T-helper 2 cell treated with Interferon-gamma antibody and Interleukin-4, amounts not matched to agents 5 μg/mL and 100 μg/mL, for 36 hours (primary cell): Measurements from ENCODE around the gene TMED1.

Source experiments
- DNase-seq: peaks from one replicate; pipeline ENCODE4 v3.0.0; 2021; ENCODE audit warnings: low spot score
- H3K27ac Mint-ChIP-seq: one replicate; pipeline ENCODE4 v1.8.0; 2021; ENCODE audit warnings: mild to moderate bottlenecking, mixed read lengths
- H3K27me3 Mint-ChIP-seq: one replicate; pipeline ENCODE4 v1.8.0; 2021; ENCODE audit warnings: low read depth, mixed read lengths
- H3K36me3 Mint-ChIP-seq: one replicate; pipeline ENCODE4 v1.8.0; 2021; ENCODE audit warnings: low read depth, mixed read lengths
- H3K4me1 Mint-ChIP-seq: one replicate; pipeline ENCODE4 v1.8.0; 2021; ENCODE audit warnings: low read depth, mixed read lengths
- H3K4me3 Mint-ChIP-seq: one replicate; pipeline ENCODE4 v1.8.0; 2022; ENCODE audit warnings: mild to moderate bottlenecking, moderate library complexity, mixed read lengths
- H3K9me3 Mint-ChIP-seq: one replicate; pipeline ENCODE4 v1.8.0; 2021; ENCODE audit warnings: mixed read lengths

TMED1 gene

DNA sequence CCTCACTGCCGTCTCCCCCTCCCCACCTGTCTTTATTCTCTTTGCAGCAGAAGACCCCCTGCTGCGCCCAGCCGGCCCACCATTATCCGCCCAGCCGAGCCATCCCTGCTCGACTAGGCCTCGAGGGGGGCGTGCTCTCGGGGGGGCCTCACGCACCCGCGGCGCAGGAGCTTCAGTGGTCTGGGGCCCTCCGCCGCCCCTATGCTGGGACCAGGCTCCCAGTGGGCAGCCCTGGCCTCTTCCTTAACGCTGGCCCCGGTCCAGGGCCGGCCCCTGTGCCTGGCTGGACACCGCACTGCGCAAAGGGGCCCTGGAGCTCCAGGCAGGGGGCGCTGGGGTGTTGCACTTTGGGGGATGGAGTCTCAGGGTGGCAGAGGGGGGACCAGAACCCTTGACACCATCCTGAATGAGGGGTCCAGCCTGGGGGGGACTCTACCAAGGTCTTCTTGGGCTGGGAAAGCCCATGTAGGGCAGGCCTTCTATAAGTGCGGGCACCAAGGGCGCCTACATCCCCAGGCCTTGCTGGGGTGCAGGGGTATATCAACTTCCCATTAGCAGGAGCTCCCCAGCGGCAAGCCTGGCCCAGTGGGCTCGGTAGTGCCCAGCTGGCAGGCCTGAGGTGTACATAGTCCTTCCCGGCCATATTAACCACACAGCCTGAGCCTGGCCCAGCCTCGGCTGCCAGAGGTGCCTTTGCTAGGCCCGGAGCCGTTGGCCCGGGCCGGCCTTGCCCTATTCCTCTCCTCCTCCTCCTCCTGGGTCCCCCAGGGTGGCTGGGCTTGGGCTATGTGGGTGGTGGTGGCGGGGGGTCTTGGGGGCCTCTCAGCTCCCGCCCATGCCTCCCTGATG lies 4.9 kb downstream of the TMED1 start:
- Mint-ChIP-seq H3K27ac (no peak overlapping the region), H3K4me1 (peaks cover 4% of the 10 kb centered on the region), H3K9me3 (peaks cover under 1% of the 10 kb centered on the region), H3K27me3 (no peaks in the 10 kb centered on the region), H3K4me3 (no peak overlapping the region), H3K36me3 (peaks cover 23% of the 10 kb centered on the region)
- DNase-seq: no peak

DNA sequence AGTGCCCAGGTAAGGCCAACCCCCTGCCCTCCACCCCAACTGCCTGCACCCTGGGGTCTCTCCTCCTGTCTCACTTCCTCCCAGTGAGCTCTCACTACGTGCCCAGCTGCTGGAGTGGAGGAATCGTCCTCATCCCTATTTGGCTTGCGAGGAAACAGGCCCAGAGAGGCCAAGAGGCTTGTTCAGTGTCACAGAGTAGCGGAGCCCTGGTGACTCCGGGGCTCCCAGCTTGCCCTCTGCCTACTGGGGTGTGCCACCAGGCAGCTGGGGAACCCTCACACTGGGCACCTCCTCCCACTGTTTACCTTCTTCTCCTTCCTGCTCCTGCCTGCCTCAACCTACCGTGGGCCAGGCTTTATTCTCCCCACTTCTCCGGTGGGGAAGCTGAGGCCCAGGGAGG lies 5.6 kb downstream of the TMED1 start:
- DNase-seq: no peak
- H3K9me3 Mint-ChIP-seq: no peaks in the 10 kb centered on the region
- H3K4me3 Mint-ChIP-seq: no peak overlapping the region
- peaks cover under 1% of the 10 kb centered on the region for H3K4me1 Mint-ChIP-seq
- H3K36me3 Mint-ChIP-seq: peaks cover 24% of the 10 kb centered on the region
- no peaks in the 10 kb centered on the region for H3K27me3 Mint-ChIP-seq
- no peak overlapping the region for H3K27ac Mint-ChIP-seq

DNA sequence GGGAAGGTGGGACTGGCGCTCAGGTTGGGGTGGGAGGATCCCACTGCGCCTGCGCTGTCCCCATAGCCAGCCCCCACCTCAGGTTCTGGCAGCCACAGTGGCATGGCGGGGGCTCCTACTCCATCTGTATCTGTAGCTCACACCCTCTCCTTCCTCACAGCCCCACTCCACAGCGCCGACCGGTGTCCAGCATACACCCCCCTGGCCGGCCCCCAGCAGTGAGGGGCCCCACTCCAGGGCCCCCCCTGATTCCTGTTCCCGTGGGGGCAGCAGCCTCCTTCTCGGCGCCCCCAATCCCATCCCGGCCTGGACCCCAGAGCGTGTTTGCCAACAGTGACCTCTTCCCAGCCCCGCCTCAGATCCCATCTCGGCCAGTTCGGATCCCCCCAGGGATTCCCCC lies 6.0 kb downstream of the TMED1 start:
- Mint-ChIP-seq H3K4me1 (no peaks in the 10 kb centered on the region), H3K27ac (no peak overlapping the region), H3K27me3 (no peaks in the 10 kb centered on the region), H3K9me3 (no peaks in the 10 kb centered on the region), H3K4me3 (no peak overlapping the region), H3K36me3 (peaks cover 23% of the 10 kb centered on the region)
- no peak for DNase-seq

DNA sequence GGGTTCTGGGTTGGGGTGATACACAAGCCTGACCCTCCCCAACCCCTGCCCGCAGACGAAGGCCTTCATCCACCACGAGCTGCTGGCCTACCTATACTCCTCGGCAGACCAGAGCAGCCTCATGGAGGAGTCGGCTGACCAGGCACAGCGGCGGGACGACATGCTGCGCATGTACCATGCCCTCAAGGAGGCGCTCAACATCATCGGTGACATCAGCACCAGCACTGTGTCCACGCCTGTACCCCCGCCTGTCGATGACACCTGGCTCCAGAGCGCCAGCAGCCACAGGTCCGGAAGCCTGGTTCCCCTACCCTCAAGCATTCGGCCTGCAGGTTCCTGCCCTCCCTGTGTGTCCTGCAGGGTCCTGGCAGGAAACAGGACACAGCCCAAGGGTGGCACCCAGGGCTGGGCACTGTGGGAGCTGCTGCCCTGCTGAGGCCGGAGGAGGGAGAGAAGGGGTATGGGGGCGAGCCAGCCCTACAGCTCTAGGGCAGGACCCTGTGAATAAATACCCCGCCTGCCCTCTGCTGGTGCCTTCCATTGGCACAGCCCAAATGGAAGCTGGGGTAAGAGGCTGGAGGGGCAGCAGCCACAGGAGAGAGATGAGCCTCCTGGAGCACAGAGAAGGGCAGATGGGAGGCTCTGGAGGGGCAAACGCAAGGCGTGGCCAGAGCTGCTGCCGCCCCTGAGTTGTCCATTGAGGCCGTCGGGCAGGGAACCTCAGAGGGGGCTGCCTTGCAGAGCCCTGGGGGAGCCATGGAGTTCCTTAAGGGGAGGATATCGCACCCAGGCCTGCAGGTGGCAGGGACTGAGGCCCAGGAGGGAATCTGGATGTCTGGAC lies 6.8 kb downstream of the TMED1 start:
- Mint-ChIP-seq H3K4me1 (no peaks in the 10 kb centered on the region), H3K4me3 (no peak overlapping the region), H3K27me3 (no peaks in the 10 kb centered on the region), H3K9me3 (no peaks in the 10 kb centered on the region), H3K36me3 (peaks cover 29% of the 10 kb centered on the region), H3K27ac (no peak overlapping the region)
- DNase-seq: no peak

GRCh38 chr19:10826846-10827245 lies 9.2 kb downstream of the TMED1 start:
- H3K36me3 Mint-ChIP-seq: peaks cover 34% of the 10 kb centered on the region
- H3K9me3 Mint-ChIP-seq: no peaks in the 10 kb centered on the region
- no peak for DNase-seq
- H3K4me1 Mint-ChIP-seq: no peaks in the 10 kb centered on the region
- H3K4me3 Mint-ChIP-seq: no peak overlapping the region
- no peak overlapping the region for H3K27ac Mint-ChIP-seq
- H3K27me3 Mint-ChIP-seq: no peaks in the 10 kb centered on the region

GRCh38 chr19:10826231-10826630 lies 9.8 kb downstream of the TMED1 start:
- Mint-ChIP-seq H3K4me3 (no peak overlapping the region), H3K27me3 (no peaks in the 10 kb centered on the region), H3K4me1 (no peaks in the 10 kb centered on the region), H3K27ac (no peak overlapping the region), H3K9me3 (no peaks in the 10 kb centered on the region), H3K36me3 (peaks cover 37% of the 10 kb centered on the region)
- no peak for DNase-seq

GRCh38 chr19:10823690-10824089 lies 12.3 kb downstream of the TMED1 start:
- H3K36me3 Mint-ChIP-seq: peaks cover 59% of the 10 kb centered on the region
- H3K4me3 Mint-ChIP-seq: no peak overlapping the region
- peaks cover 4% of the 10 kb centered on the region for H3K9me3 Mint-ChIP-seq
- no peak overlapping the region for H3K27ac Mint-ChIP-seq
- DNase-seq: no peak
- no peaks in the 10 kb centered on the region for H3K27me3 Mint-ChIP-seq
- peaks cover 5% of the 10 kb centered on the region for H3K4me1 Mint-ChIP-seq

DNA sequence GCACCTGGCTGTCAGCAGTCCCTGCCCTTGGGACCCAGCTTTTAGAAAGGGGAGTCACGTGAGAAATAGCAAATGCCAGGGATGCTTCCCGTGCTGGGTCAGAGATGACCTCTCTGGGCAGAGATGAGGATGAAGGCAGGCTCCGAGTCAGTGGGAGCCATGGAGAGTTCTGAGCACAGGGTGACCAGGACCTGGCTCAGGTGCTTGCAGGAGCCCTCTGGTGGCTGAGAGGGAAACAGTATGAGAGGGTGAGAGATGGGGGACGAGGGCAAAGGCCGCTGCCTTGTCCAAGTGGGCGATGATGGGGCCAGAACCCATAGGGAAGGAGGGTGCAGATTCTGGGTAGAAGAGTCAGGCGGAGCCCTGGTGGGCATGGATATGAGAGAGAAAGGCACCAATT lies 15.8 kb downstream of the TMED1 start:
- Mint-ChIP-seq H3K9me3 (peaks cover 4% of the 10 kb centered on the region), H3K27me3 (no peaks in the 10 kb centered on the region), H3K36me3 (peaks cover 49% of the 10 kb centered on the region), H3K4me3 (no peak overlapping the region), H3K4me1 (peaks cover 5% of the 10 kb centered on the region), H3K27ac (peak overlapping the region; percentile 52)
- no peak for DNase-seq

DNA sequence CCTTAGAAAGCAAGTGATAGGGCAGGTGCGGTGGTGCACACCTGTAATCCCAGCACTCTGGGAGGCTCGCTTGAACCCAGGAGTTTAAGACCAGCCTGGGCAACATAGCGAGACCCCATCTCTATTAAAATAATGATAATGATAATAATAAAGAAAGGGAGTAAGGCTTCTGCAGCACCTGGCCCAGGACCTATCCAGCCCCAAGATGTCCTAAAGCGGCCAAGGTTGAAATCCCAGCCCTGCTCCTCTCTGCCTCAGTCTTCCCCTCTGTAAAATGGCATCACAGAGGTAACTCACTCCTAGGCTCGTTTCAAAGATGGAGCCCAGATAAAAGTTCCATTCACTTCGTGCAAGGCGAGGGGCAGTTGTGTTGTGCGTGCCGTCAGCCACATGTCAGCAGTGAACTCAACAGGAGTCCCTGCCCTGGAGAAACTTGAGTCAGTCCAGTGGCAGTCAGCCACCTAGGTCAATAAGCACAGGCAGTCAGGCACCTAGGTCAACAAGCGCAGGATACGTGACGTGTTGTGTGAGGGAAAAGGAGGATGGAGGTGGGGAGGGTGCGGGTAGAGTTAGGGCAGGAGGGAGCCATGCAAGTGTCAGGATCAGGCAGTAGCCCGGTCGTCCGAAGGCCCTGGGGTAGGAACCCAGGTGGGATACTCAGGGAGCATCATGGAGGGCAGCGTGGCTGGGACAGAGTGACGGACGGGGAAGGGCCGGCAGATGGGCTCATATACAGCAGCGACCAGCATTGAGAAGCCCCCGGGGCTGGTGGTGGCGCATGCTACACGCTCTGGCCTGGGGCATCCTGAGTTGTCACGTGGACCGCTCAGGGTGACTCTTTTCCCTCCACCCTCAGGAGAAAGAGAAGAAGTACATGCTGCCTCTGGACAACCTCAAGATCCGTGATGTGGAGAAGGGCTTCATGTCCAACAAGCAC lies 16.6 kb downstream of the TMED1 start:
- DNase-seq: no peak
- Mint-ChIP-seq H3K4me3 (no peak overlapping the region), H3K27ac (no peak overlapping the region), H3K27me3 (no peaks in the 10 kb centered on the region), H3K36me3 (peaks cover 47% of the 10 kb centered on the region), H3K9me3 (peaks cover 4% of the 10 kb centered on the region), H3K4me1 (peaks cover 5% of the 10 kb centered on the region)

DNA sequence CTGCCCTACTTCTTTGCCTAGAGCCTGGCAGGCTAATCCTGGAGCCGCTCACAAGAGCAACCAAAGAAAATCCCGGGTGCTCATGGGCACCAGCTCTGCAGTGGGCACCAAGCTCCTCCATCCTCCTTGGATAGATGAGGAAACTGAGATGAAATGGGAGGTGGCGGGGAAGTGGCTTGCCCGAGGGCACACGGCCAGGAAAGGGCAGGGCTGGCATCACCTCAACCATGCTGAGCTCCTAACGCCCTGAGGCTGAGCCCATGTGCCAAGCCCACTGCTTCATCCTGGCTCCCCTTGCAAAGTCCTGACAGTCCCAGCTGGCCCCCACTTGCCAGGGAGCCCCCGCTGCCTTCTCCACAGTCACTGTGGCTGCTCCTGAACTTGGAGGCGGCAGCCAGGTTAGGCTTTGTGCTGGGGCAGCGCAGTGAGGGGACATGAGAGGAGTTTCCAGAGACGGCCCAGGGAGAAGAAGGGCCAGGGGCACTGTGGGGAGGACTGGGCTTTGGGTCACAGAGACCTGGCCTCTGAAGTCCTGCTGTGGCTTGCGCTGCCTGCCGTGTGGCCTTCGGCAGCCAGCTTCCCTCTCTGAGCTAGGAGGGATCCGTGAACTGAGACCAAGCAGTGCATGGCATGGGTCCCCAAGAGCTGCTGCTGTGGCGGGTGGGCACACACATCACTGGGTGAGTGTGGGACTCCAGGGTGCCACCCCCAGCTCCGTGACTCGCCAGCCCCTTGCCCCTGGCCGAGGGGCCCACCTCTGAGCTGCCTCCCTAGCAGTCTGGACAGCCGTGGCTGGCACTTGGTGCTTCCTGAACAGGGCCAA lies 17.5 kb downstream of the TMED1 start:
- H3K27me3 Mint-ChIP-seq: no peaks in the 10 kb centered on the region
- no peak overlapping the region for H3K4me3 Mint-ChIP-seq
- peaks cover 4% of the 10 kb centered on the region for H3K9me3 Mint-ChIP-seq
- no peak for DNase-seq
- no peak overlapping the region for H3K27ac Mint-ChIP-seq
- peaks cover 5% of the 10 kb centered on the region for H3K4me1 Mint-ChIP-seq
- H3K36me3 Mint-ChIP-seq: peaks cover 40% of the 10 kb centered on the region

DNA sequence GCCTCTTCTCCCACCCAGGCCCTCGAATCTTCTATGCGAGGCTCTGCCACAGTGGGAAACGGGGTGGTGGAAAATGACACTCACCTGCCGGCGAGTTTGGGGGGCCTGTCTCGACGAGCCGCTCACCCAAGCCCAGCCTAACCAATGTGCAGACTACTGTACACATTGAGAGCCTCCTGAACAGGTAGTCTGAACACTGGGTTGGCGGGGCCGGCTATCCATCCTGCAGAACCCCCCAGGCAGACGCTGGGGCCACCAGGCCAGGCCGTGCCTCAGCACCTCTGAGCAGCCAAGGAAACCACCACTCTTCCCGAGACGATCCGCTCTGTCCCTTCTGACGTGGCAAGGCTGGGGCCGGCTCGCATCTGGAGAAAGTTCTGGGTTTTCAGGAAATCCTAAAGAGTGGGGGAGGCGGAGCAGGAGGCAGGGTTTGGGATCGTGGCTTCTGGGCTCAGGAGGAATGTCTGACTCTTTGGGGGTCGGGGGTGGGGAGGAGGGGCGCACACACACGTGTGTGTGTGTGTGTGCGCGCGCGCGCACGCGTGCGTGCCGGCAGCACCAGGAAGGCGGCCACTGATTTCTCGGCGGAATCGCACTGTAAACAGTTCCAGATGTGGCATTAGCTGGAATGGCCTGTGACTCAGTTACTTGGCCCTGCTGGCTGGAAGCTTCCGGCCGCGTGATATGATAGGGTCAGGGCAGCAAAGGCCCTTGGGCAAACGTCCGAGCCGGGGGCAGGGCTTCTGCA lies 18.5 kb downstream of the TMED1 start:
- Mint-ChIP-seq H3K36me3 (peaks cover 44% of the 10 kb centered on the region), H3K4me3 (no peak overlapping the region), H3K27me3 (no peaks in the 10 kb centered on the region), H3K4me1 (peaks cover 10% of the 10 kb centered on the region), H3K27ac (no peak overlapping the region), H3K9me3 (peaks cover 4% of the 10 kb centered on the region)
- DNase-seq: no peak

GRCh38 chr19:10816691-10817090 lies 19.3 kb downstream of the TMED1 start:
- Mint-ChIP-seq H3K36me3 (peaks cover 39% of the 10 kb centered on the region), H3K9me3 (peaks cover 4% of the 10 kb centered on the region), H3K27me3 (no peaks in the 10 kb centered on the region), H3K4me3 (no peak overlapping the region), H3K4me1 (peaks cover 10% of the 10 kb centered on the region), H3K27ac (no peak overlapping the region)
- no peak for DNase-seq
